ENCODE measurements around the gene RNF121.

DNA sequence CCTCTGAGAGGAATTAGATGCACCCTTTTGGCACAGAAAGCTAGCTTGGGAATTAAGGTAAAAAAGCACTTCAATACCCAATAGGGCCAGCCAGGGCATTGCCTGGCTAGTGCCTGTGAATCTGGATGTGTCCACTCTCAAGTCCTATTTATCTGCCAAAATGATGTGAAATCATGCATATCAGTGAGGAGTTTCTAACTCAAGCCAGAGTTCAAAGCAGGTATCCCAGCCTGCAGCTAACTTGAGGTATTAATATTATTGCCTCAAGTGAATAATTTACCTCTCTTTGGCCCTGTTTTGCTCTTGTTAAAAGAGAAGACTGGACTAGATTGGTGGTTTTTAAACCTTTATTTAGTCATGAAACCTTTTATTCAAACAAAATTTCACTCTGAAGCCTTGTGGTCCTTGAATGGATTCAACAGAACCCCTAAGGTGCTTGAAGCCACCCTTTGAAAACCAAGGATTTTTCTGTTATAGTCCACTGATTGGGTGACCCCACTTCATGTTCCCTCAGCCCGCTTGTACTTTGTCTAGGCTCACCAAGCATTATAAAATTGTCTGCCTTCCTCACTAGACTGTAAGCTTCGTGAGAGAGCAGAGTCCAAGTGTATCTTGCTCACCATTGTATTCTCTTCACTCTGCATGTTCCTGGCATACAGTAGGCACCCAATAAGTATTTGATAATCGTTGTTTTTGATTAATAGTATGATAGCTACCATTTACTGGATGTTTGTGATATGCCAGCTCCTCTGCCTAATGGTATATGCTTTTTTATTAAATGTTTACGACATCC, 4.5 kb downstream of the RNF121 start:
- no peak for TF ChIP-seq SUZ12 (IDR thresholded peaks at IDR 0.05; ENCODE audit: low read length)
- no peak for TF ChIP-seq EP300 (IDR thresholded peaks at IDR 0.05; ENCODE audit: borderline replicate concordance in 1 of 2, low read depth in 2 of 2, low read length in 2 of 2)
- TF ChIP-seq, protein P1, sequence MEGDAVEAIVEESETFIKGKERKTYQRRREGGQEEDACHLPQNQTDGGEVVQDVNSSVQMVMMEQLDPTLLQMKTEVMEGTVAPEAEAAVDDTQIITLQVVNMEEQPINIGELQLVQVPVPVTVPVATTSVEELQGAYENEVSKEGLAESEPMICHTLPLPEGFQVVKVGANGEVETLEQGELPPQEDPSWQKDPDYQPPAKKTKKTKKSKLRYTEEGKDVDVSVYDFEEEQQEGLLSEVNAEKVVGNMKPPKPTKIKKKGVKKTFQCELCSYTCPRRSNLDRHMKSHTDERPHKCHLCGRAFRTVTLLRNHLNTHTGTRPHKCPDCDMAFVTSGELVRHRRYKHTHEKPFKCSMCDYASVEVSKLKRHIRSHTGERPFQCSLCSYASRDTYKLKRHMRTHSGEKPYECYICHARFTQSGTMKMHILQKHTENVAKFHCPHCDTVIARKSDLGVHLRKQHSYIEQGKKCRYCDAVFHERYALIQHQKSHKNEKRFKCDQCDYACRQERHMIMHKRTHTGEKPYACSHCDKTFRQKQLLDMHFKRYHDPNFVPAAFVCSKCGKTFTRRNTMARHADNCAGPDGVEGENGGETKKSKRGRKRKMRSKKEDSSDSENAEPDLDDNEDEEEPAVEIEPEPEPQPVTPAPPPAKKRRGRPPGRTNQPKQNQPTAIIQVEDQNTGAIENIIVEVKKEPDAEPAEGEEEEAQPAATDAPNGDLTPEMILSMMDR (IDR thresholded peaks at IDR 0.05; ENCODE audit: control extremely low read depth in 1 of 3, insufficient read depth in 1 of 3, low read depth in 1 of 3, low read length in 3 of 3): no peak
- TF ChIP-seq USF2 (IDR thresholded peaks at IDR 0.05; ENCODE audit: low read length): no peak
- no peak for TF ChIP-seq CHD1 (IDR thresholded peaks at IDR 0.05; ENCODE audit: low read depth, low read length)
- no peak for TF ChIP-seq CHD2 (IDR thresholded peaks at IDR 0.05; ENCODE audit: low read length)
- no peak for TF ChIP-seq YY1 (IDR thresholded peaks at IDR 0.05; ENCODE audit: low read depth, low read length)
- TF ChIP-seq RNF2 (IDR thresholded peaks at IDR 0.05; ENCODE audit: borderline replicate concordance, low read depth, low read length, missing control alignments, poor library complexity, severe bottlenecking): no peak
- TF ChIP-seq POLR2A (IDR thresholded peaks at IDR 0.05; ENCODE audit: control extremely low read depth in 1 of 2, low read depth in 2 of 2, low read length in 2 of 2): no peak
- no peak for TF ChIP-seq TCF12 (IDR thresholded peaks at IDR 0.05; ENCODE audit: low read depth, low read length)
- TF ChIP-seq POLR2AphosphoS5 (IDR thresholded peaks at IDR 0.05; ENCODE audit: low read depth, low read length): no peak
- no peak for TF ChIP-seq RAD21 (IDR thresholded peaks at IDR 0.05 in 1 of 2, conservative IDR thresholded peaks at IDR 0.05 in 1 of 2; ENCODE audit: low read depth in 2 of 2, low read length in 2 of 2)
- no peak for TF ChIP-seq CEBPB (IDR thresholded peaks at IDR 0.05; ENCODE audit: low read depth, low read length)
- TF ChIP-seq CREB1 (IDR thresholded peaks at IDR 0.05): no peak

Data from H1 (cell line).